ENCODE data around the gene FHIT. TPM values are rescaled to one million over a fixed set of nuclear protein-coding genes. Genes with fewer than 3 reads are reported as not detected.

FHIT gene
- total and polyA plus RNA-seq, 2 donors from 2014 or later = 20.2 to 61.2 TPM

DNA sequence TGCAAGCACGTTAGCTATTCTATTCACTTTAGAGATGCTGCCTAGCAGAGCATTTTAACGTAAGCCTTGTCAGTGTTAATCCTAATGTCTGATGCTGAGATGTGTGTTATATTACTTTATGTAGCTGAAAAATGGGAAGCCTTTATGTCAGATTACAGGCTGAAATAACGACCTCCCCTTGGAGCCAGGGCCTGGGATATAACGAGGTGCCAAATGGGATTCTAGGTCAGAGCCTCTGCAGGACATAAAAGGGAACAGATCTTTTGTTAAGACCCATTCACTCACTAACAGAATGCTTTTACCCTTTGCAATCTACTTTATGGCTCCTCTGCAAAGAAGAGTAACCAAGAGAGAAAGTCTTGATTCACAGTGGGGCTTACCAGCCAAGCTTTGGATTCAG, 1385.9 kb downstream of the FHIT start:
- FAIRE-seq (no peak), DNase-seq (no peak)
- Histone ChIP-seq H3K9ac (ENCODE audit: low read length in 3 of 3) (no peak overlapping the region), H3K4me3 (ENCODE audit: low read length in 3 of 3) (no peak overlapping the region), H3K4me1 (ENCODE audit: control insufficient read depth in 2 of 3, insufficient read depth in 2 of 3, low read depth in 1 of 3, low read length in 3 of 3) (no peaks in the 10 kb centered on the region), H3K27me3 (ENCODE audit: control insufficient read depth, insufficient read depth, low read length) (no peaks in the 10 kb centered on the region), H3K27ac (ENCODE audit: low read depth in 2 of 2, low read length in 2 of 2) (no peak overlapping the region), H3K9me3 (ENCODE audit: control insufficient read depth in 2 of 3, insufficient read depth in 1 of 3, low read length in 3 of 3) (no peaks in the 10 kb centered on the region), H3K36me3 (ENCODE audit: control insufficient read depth in 2 of 3, insufficient read depth in 3 of 3, low read length in 3 of 3) (no peaks in the 10 kb centered on the region)
- TF ChIP-seq, protein P1, sequence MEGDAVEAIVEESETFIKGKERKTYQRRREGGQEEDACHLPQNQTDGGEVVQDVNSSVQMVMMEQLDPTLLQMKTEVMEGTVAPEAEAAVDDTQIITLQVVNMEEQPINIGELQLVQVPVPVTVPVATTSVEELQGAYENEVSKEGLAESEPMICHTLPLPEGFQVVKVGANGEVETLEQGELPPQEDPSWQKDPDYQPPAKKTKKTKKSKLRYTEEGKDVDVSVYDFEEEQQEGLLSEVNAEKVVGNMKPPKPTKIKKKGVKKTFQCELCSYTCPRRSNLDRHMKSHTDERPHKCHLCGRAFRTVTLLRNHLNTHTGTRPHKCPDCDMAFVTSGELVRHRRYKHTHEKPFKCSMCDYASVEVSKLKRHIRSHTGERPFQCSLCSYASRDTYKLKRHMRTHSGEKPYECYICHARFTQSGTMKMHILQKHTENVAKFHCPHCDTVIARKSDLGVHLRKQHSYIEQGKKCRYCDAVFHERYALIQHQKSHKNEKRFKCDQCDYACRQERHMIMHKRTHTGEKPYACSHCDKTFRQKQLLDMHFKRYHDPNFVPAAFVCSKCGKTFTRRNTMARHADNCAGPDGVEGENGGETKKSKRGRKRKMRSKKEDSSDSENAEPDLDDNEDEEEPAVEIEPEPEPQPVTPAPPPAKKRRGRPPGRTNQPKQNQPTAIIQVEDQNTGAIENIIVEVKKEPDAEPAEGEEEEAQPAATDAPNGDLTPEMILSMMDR (IDR thresholded peaks at IDR 0.05; ENCODE audit: borderline replicate concordance, extremely low read depth, insufficient read depth) = no peak
- intact Hi-C loops (cut with DNase I) = no loop called here

DNA sequence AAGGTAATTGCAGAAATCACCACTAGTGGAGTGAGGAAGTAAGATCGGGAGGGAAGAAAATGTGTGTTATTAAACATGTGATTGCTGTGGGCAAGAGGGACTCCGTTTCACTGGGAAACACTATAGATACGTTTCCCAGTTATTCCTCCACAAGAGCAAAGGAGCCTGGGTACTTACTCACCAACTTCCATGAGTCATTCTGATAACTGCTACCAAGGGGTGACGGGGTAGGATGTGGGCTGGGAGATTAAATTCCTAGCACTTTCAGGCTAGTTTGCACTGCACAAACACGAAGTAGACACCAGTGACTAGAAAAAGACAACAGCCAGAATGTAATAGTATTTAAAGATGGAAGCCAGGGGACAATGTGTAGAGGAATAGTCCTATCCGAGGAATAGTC, 1388.6 kb downstream of the FHIT start:
- Histone ChIP-seq H3K9ac (ENCODE audit: low read length in 3 of 3) (no peak overlapping the region), H3K27me3 (ENCODE audit: control insufficient read depth, insufficient read depth, low read length) (no peaks in the 10 kb centered on the region), H3K9me3 (ENCODE audit: control insufficient read depth in 2 of 3, insufficient read depth in 1 of 3, low read length in 3 of 3) (no peaks in the 10 kb centered on the region), H3K4me1 (ENCODE audit: control insufficient read depth in 2 of 3, insufficient read depth in 2 of 3, low read depth in 1 of 3, low read length in 3 of 3) (no peaks in the 10 kb centered on the region), H3K36me3 (ENCODE audit: control insufficient read depth in 2 of 3, insufficient read depth in 3 of 3, low read length in 3 of 3) (no peaks in the 10 kb centered on the region), H3K27ac (ENCODE audit: low read depth in 2 of 2, low read length in 2 of 2) (no peak overlapping the region), H3K4me3 (ENCODE audit: low read length in 3 of 3) (no peak overlapping the region)
- intact Hi-C loops (cut with DNase I) = loop anchor here (5.0 kb wide), 1 partner anchor 290 kb away; no protein-coding TSS in a partner anchor
- FAIRE-seq (no peak), DNase-seq (no peak)
- TF ChIP-seq, protein P1 (IDR thresholded peaks at IDR 0.05; ENCODE audit: borderline replicate concordance, extremely low read depth, insufficient read depth) = no peak

DNA sequence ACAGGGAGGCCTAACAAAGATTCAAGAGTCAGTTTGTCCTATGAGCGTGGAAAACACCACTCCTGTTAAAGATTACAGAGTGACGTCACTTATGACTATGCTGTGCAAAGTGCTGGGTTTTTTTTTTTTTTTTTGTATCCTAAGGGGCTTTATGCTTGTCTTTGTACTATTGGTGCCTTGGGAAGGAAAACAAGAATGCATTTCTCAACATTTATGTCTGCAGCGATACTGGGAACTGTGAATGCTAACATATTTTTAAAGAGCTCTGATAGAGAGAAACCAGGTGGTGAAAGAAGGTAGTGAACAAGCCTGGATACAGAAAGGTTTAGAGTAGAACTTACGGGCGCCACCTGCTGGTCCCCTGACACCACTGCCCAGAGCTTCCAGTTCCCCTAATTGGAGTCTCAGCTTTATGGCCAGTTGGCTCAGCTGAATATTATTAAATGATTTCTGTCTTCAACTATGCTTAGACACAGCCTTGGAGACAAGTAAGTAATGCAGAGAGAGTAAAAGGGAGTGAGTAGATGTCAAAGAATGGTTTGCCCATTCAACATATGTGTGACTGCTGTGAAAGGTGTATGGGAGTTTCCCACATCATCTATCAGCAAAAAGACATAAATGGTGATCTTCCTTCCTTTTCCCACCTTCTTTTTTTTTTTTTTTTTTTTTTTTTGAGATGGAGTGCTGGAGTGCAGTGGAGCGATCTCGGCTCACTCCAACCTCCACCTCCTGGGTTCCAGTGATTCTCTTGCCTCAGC, 1393.5 kb downstream of the FHIT start:
- Histone ChIP-seq H3K9ac (ENCODE audit: low read length in 3 of 3) (no peak overlapping the region), H3K4me1 (ENCODE audit: control insufficient read depth in 2 of 3, insufficient read depth in 2 of 3, low read depth in 1 of 3, low read length in 3 of 3) (no peaks in the 10 kb centered on the region), H3K27me3 (ENCODE audit: control insufficient read depth, insufficient read depth, low read length) (no peaks in the 10 kb centered on the region), H3K9me3 (ENCODE audit: control insufficient read depth in 2 of 3, insufficient read depth in 1 of 3, low read length in 3 of 3) (no peaks in the 10 kb centered on the region), H3K4me3 (ENCODE audit: low read length in 3 of 3) (peak overlapping the region in 2 of 3 donors; percentile 41 to 42), H3K36me3 (ENCODE audit: control insufficient read depth in 2 of 3, insufficient read depth in 3 of 3, low read length in 3 of 3) (no peaks in the 10 kb centered on the region), H3K27ac (ENCODE audit: low read depth in 2 of 2, low read length in 2 of 2) (no peak overlapping the region)
- intact Hi-C loops (cut with DNase I) = no loop called here
- FAIRE-seq = peak; percentile 76
- DNase-seq = peak; percentile 80 to 91 (median 81)
- TF ChIP-seq, protein P1 (IDR thresholded peaks at IDR 0.05; ENCODE audit: borderline replicate concordance, extremely low read depth, insufficient read depth) = peak; percentile 87

Data from kidney (tissue), 14 donors.